HS-5 (cell line): ENCODE measurements around the gene GLRB.
"Not testable (repeated sequence)": the region's sequence is repeated elsewhere in the genome, so short reads cannot be mapped to it uniquely, and the experiment has no call there.

ENCODE experiments used
- DNase-seq: peaks from one replicate; pipeline ENCODE4 v3.0.0-alpha.2; 2012; ENCODE audit warnings: low read depth

The GLRB gene

DNA sequence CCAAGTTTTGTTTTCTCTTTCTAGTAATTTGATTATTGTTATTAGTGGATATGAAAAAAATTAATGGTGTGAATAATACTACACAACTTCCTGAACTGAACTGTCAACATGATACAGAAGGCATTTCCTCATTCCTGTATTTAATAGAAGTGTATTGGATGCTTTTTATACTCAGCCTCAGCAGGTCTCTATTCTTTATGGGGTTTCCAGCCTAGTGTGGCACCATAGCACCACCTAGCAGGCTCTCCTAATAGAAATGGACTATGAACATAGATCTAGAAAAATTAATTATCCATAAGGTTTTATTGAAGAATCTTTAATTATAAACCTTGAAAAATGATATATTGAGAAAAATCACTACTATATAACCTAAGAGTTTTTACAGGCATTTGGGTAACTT, 52.4 kb downstream of the GLRB start:
- no peak for DNase-seq

DNA sequence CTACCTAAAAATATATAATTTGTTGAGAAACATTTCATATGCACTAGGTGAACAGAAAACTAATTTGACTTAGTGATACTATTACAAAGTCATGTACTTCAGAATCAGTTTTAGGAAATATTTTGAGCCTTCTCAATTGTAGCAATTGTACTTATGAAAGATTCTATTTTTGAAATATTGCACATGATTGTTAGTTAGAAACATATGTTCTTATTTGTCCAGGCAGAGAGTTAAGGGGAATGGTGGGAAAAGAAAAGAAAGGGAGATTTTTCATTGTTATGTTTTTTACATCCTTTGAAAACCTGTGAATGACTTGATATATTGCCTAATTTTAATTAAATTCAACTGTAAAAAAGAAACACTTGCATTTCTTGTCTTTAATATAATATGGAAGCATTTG, 66.0 kb downstream of the GLRB start:
- DNase-seq: no peak

DNA sequence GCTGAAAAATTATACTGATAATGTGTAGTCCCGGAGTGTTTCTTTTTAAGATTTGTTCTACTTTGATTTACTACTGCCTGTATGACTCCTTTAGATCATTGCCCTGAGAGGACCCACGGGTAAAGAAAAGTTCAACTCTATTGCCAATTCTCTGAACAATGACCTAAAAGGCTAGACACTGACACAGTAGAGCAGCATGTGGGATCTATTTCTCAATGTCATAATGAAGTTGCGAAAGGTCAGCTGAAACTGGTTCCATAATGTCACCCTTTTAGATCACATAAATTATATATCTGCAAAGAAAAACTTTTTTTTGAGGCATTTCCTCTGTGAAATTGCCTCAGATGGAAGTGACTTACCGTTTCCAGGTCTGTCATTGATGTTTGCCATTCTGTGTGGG, 67.4 kb downstream of the GLRB start:
- no peak for DNase-seq

DNA sequence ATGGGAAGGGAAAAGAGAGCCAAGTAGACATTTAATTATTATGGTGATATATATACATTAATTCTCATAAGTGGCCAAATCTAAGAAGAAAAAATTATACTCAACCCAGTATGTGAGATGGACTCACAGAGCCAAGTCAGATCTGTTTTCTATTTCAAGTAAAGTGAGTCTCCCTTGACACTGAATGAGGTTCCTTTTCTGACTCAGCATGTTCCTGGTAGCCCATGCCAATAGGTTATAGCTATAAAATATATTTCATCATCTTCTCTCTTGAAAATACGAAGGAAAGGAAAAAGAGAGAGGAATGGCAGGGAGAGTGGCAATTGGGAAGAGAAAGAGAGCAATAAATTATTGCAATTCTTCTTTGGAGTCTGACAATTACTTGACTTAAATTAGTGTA, 75.8 kb downstream of the GLRB start:
- DNase-seq: no peak

DNA sequence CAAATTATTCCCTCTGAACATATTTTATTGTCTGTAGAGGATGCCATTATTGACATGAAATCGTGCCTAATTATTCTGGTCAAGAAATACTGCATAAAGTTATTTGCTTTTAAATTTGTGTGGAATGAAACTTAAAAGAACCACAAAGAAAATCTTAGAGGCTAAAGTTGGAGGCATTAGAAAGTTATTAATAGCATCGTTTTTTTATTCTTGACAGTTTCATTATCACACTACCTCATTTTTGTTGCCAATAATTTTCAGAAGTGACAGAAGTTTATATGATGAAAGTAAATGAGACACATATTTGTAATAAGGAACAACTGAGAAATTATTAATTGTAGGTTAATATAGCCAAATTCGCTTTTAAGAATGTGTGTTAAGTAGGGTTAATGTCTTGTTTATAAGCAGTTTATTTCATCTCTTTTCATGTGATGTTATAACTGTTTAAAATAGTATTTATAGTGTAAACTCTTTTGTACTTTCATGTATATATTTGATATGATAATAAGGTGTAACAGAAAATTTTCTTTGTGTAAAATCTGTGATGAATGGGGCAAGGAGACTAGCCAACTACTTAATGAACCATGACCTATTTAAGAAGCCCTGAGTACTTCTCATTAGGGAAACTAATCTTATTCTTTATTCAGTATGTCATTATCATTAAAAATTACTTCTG, 90.1 kb downstream of the GLRB start:
- DNase-seq: no peak

DNA sequence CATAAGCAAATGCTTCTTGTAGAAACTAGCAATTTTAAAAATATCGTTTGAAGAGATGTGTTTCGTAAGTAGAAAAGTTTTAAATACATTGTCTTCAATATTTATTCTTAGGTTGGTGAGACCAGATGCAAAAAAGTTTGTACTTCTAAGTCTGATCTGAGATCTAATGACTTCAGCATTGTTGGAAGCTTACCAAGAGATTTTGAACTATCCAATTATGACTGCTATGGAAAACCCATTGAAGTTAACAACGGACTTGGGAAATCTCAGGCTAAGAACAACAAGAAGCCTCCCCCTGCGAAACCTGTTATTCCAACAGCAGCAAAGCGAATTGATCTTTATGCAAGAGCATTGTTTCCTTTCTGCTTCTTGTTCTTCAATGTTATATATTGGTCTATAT, 94.4 kb downstream of the GLRB start:
- DNase-seq: no peak

DNA sequence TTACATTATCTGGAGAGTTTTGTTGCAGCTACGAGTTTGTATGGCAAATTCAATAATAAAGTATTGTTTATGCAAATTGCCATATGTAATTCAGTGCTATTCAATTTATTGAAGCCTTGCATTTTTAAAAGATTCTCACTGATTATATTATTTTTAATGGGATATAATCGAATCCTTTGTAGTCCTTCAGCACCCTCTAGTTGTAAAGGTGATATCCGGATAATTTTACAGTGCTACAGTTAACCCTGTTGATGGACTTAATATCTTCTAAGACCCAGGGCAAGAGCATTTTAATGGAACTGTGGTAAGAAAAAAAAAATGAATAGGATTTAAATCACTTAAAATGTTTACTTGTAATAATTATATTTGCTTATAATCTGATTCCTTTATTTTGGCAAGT, 96.1 kb downstream of the GLRB start:
- DNase-seq: peak; percentile 9

DNA sequence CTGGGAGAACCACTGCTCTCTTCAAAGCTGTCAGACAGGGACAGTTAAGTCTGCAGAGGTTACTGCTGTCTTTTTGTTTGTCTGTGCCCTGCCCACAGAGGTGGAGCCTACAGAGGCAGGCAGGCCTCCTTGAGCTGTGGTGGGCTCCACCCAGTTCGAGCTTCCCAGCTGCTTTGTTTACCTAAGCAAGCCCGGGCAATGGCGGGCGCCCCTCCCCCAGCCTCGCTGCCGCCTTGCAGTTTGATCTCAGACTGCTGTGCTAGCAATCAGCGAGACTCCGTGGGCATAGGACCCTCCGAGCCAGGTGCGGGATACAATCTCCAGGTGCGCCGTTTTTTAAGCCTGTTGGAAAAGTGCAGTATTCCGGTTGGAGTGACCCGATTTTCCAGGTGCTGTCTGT, 104.3 kb downstream of the GLRB start:
- DNase-seq: not testable (repeated sequence)

DNA sequence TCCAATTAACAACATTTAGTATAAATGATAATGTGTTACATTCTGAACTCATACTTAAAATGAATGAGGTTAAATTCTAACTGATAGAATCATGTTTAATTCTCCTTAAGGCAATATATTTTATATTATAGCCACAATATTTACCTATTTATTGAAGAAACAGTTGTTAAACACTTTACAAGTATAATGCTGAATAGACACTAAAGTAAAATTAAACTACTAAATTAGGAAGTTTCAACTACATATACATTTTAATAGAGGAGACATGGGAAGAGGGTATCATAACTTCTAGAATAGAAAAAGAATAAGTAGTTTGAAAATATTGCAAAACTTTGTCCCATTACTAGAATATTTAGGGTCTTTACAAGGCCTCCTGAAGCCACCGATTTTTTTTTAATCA, 108.3 kb downstream of the GLRB start:
- DNase-seq: no peak

DNA sequence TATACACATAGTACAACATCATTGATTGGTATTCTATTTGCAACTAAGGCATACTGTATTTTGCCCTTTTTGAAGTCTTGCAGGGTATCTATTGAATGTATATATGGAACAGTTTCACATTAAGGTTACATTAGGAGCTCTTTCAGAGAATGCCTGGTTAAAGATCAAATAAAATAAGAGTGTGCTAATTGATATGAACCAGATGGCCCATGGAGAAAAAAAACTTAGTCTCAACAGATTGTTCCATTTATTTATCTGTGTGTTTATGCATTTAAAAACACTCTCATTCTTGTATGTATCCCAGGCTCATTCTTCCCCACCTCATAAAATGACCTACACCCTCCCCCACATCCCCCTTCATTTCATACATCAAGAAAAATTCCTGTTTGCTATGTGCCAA, 109.4 kb downstream of the GLRB start:
- DNase-seq: no peak

DNA sequence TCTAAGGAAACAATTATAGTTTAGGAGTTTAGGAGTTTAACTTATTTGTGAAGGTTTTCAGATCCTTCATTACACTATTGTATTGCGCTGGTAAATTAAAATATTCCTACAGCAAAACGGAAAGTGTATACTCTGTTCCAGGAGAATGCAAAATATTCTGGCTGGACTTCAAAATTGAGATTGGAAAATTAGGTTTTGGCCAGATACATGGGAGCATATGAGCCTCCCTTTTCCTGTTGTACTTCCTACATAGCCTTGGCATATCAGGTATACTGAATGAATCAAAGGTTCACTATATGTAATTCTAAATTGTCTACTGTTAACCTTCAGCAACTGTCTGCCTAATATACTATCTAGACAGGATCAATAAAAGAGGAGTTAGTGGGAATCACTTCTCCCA, 119.4 kb downstream of the GLRB start:
- DNase-seq: no peak

DNA sequence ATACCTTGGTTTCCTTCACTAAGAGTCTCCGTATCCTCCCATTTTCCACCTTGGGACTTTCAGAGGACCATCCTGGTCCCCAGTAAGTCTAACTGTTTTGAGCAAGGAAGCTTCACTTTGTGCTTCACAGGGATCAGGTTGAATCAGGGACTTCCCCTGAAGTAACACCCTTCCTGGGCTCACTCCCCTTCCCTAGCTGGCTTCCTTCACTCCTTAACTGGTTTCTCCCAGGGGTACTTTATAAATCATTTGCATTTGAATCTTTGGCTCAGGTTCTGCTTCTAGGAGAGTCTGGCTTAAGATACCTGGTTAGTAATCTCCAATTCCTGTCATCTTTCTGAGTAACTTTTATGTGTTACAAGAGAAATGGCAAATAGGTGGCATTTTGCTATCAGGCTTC, 120.1 kb downstream of the GLRB start:
- DNase-seq: no peak

DNA sequence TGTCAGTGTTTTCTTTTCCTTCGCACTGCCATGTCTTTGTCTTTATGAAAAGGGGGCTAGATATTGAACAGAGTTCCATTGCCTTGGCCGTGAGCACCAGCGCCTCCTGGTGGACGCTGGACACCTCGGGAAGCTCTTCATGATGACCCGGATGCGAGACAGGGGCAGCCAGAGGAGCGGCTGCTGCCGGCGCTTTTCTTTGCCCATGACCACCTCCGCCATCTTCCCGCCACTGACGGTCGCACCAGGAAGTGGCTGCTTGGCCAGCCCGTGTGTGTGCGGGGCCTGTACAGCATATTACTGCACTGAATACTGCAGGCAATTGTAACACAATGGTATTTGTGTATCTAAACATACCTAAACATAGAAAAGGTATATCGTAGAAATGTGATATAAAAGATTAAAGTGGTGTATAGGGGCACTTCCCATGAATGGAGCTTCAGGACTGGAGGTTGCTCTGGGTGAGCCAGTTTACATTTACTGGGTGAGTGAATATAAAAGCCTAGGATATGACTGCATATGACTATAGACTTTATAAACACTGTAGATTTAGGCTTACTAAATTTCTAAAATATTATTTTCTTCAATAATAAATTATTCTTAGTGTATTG, 128.8 kb downstream of the GLRB start:
- DNase-seq: no peak

DNA sequence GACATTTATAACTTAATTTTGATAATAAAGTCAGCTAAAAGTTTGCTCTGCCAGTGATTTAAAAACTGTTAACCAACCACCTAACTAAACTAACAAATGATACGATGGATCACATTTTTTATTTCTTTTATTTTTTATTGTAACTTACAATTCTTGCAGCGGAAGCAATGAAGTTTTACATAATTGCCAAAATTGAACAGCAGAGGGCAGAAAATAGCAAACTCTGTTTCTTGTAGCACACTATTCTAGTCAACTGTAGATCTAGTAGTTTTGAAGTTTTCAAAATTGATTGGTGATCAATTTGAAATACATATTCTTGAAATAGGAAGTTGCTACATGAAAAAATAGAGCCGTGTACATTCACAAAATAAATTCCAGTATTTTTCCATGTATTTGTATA, 141.8 kb downstream of the GLRB start:
- peak; percentile 10 for DNase-seq

DNA sequence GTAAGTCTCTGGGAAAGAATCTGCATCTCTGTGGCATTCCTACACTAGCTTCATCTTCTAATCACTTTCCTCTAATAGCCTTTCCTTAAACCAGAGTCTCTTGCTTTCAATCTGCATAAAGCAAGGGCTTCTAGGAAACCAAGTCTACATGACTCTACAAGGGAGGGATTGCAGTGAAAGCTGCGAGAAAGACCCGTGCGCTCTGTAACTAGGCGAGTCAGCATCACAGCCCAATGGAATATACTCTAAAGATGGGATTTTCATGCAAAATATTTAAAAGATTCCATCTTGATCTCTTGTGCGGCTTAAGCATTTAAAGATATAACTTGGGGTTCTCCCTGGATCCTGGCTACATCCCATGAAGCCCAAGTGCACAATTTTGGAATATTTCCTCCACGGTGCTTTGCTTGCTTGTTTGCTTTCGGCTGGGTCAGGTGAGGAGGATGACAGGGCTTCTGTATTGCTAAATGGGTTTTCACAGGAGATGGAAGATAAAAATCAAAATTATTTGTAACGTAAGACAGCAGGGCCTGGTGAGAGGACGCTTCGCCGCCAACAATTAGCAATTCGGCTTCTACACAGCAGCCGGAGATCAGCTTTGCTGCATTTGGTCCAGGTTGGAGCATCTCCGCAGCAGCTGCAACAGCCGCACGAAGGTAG, 143.9 kb downstream of the GLRB start:
- DNase-seq: no peak

DNA sequence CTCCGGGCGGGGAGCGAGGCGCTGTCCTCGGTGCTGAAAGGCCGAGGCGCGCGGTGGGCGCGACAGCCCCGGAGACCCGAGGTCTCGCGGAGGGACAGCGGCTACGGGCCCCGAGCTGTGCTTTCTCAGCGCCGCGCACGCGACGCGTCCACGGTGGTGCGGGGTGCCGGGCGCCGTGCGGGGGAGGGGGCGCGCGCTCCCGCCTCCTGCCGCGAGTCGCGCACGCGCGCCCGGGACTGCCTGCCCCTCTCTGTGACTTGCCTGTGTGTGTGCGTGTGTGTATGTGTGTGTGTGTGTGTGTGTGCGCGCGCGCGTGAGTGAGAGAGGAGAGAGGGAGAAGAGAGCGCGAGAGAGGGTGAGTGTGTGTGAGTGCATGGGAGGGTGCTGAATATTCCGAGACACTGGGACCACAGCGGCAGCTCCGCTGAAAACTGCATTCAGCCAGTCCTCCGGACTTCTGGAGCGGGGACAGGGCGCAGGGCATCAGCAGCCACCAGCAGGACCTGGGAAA, 144.5 kb downstream of the GLRB start, which contains the start of gene GRIA2:
Gene GRIA2 (plus strand): TSS at position 358 of the 511 bp plus-strand sequence. CDS start 315 bp downstream, outside the sequence.
- no peak for DNase-seq

DNA sequence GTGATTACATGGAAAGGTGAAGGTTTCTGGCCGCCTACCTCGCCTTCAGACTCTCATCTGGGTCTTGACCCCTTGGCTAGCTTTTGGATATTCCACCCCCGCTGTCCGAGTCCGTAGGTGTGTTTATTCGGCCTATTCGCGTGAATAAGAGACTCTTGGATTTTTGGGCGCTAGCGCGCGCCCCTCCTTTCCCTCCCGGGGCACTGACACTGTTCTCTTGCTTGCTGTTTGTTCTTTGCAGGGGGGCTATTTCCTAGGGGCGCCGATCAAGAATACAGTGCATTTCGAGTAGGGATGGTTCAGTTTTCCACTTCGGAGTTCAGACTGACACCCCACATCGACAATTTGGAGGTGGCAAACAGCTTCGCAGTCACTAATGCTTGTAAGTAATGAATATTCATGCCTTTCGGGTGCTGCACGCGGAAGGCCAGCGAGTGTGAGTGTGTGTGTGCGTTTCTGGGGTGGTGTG, 145.5 kb downstream of the GLRB start:
- no peak for DNase-seq
